GM12878 (cell line): Measurements from ENCODE around the gene NUP210. TPM values are rescaled to one million over a fixed set of nuclear protein-coding genes. Genes with fewer than 3 reads are reported as not detected.

Experiments
- ATAC-seq: fragments of 200-7000 bp; cut with Tn5 transposase; 3 replicates; pipeline ENCODE4 v1.9.1; 2020; ENCODE audit warnings: mild to moderate bottlenecking, moderate library complexity
- BruUV-seq: library from RNA; stranded (reverse); fragments of 400-500 nt; replicated peaks from 2 replicates; lab custom pipeline; 2021; lab: Mats Ljungman, UMichigan
- CTCF ChIA-PET: fragments of 300-600 bp; sonication (Branson Sonifier 250); formaldehyde crosslinking; extraction: SDS; loops from one replicate; lab custom pipeline; 2021; ENCODE audit warnings: inconsistent platforms; lab: Yijun Ruan, JAX
- POLR2A ChIA-PET: fragments of 350-600 bp; formaldehyde crosslinking; extraction: SDS; loops from one replicate; lab custom pipeline; 2021; ENCODE audit warnings: inconsistent platforms; lab: Charles Lee
- RAD21 ChIA-PET: fragments of 300-600 bp; sonication (Branson Sonifier 250); formaldehyde crosslinking; loops from one replicate; lab custom pipeline; 2023; ENCODE audit warnings: antibody characterized with exemption; ENCODE audit not compliant: unreplicated experiment; lab: Charles Lee
- SMC1A ChIA-PET: fragments of 300-600 bp; sonication (Branson Sonifier 250); formaldehyde crosslinking; loops from one replicate; lab custom pipeline; 2023; ENCODE audit not compliant: unreplicated experiment, uncharacterized antibody; lab: Charles Lee
- DNase-seq: peaks from one replicate; pipeline ENCODE4 v3.0.0-alpha.2; 2011; ENCODE audit warnings: low read depth, low spot score
- FAIRE-seq: peaks from 3 replicates; lab custom pipeline; 2011; peaks lifted over from hg19 to GRCh38; lab: Jason Lieb, UNC
- H2AFZ ChIP-seq: 2 replicates; pipeline ENCODE4 v1.6.0; 2011; ENCODE audit warnings: low read depth, low read length, control low read depth; ENCODE audit not compliant: control insufficient read depth
- H3K27ac ChIP-seq: 2 replicates; pipeline ENCODE4 v1.5.1; 2011; ENCODE audit warnings: control low read depth; ENCODE audit not compliant: control insufficient read depth, insufficient read depth
- H3K27me3 ChIP-seq, 2 experiments: replicated peaks in 1 of 2; 2 replicates each; pipeline versions ENCODE4 v1.6.0 to v1.6.1; 2011; ENCODE audit warnings: low read length in 1 of 2; ENCODE audit not compliant: control insufficient read depth in 2 of 2, insufficient read depth in 2 of 2
- H3K36me3 ChIP-seq, 2 experiments: 2 replicates each; pipeline ENCODE4 v1.5.1; 2011; ENCODE audit warnings: low read length in 1 of 2; ENCODE audit not compliant: control insufficient read depth in 2 of 2, insufficient read depth in 2 of 2
- H3K4me1 ChIP-seq: 2 replicates; pipeline ENCODE4 v1.6.1; 2011; ENCODE audit warnings: mild to moderate bottlenecking, low read length, moderate library complexity, mixed read lengths; ENCODE audit not compliant: control insufficient read depth, insufficient read depth
- H3K4me2 ChIP-seq: 2 replicates; pipeline ENCODE4 v1.6.0; 2011; ENCODE audit warnings: control low read depth; ENCODE audit not compliant: control insufficient read depth, insufficient read depth
- H3K4me3 ChIP-seq: fragments of 200-600 bp; sonication (generic); 2 replicates; pipeline ENCODE4 v1.5.1; 2016
- H3K79me2 ChIP-seq: 2 replicates; pipeline ENCODE4 v1.6.0; 2011; ENCODE audit warnings: low read length; ENCODE audit not compliant: control insufficient read depth, insufficient read depth
- H3K9ac ChIP-seq: 2 replicates; pipeline ENCODE4 v1.8.0; 2011; ENCODE audit warnings: low read length, control low read depth, mixed read lengths; ENCODE audit not compliant: control insufficient read depth, insufficient read depth
- H3K9me3 ChIP-seq: replicated peaks from 3 replicates; pipeline ENCODE4 v1.5.1; 2011; ENCODE audit warnings: mild to moderate bottlenecking, low read length; ENCODE audit not compliant: control insufficient read depth, insufficient read depth
- H4K20me1 ChIP-seq: 2 replicates; pipeline ENCODE4 v1.6.0; 2011; ENCODE audit not compliant: control insufficient read depth, insufficient read depth
- BHLHE40 ChIP-seq, 2 experiments: fragments of 450-650 bp in 1 of 2; IDR thresholded peaks; 2 replicates each; pipeline ENCODE4 v1.6.1; 2011 to 2017; ENCODE audit warnings: low read depth in 2 of 2, borderline replicate concordance in 1 of 2, improper control_type of control experiment in 1 of 2, low read length in 1 of 2, mild to moderate bottlenecking in 1 of 2
- E4F1 ChIP-seq: fragments of 450-650 bp; IDR thresholded peaks from 2 replicates; pipeline ENCODE4 v1.6.1; 2018; ENCODE audit warnings: borderline replicate concordance, mild to moderate bottlenecking; ENCODE audit not compliant: partially characterized antibody
- KAT2A ChIP-seq: conservative IDR thresholded peaks from 2 replicates; pipeline ENCODE4 v1.6.1; 2011; ENCODE audit warnings: low read depth, low read length; ENCODE audit not compliant: control insufficient read depth
- MTA2 ChIP-seq: fragments of 450-650 bp; IDR thresholded peaks from 2 replicates; pipeline ENCODE4 v1.6.1; 2016; ENCODE audit warnings: low read depth, mild to moderate bottlenecking, moderate library complexity
- MYC ChIP-seq: IDR thresholded peaks from 2 replicates; pipeline ENCODE4 v1.6.1; 2011; ENCODE audit warnings: mild to moderate bottlenecking, low read length, moderate library complexity, inconsistent platforms; ENCODE audit not compliant: insufficient read depth, insufficient replicate concordance, insufficient read length, severe bottlenecking
- NFYA ChIP-seq: IDR thresholded peaks from 2 replicates; pipeline ENCODE4 v1.6.1; 2011; ENCODE audit warnings: low read depth, mild to moderate bottlenecking, low read length, improper control_type of control experiment, borderline replicate concordance
- RAD21 ChIP-seq: IDR thresholded peaks from 2 replicates; pipeline ENCODE4 v1.6.1; 2011; ENCODE audit warnings: mild to moderate bottlenecking, low read depth, low read length, moderate library complexity; ENCODE audit not compliant: insufficient read depth
- RELB ChIP-seq: fragments of 450-650 bp; IDR thresholded peaks from 2 replicates; pipeline ENCODE4 v1.6.1; 2017; ENCODE audit warnings: low read depth, mild to moderate bottlenecking, moderate library complexity
- SMAD5 ChIP-seq: IDR thresholded peaks from 2 replicates; pipeline ENCODE4 v1.6.1; 2016; ENCODE audit warnings: antibody characterized with exemption, low read depth
- SPI1 ChIP-seq: IDR thresholded peaks from 2 replicates; pipeline ENCODE4 v1.6.1; 2011; ENCODE audit warnings: low read depth, mild to moderate bottlenecking, low read length, moderate library complexity, borderline replicate concordance; ENCODE audit not compliant: insufficient read depth
- USF1 ChIP-seq: IDR thresholded peaks from 2 replicates; pipeline ENCODE4 v1.6.1; 2011; ENCODE audit warnings: borderline replicate concordance, low read depth, mild to moderate bottlenecking, moderate library complexity, mixed read lengths, low read length; ENCODE audit not compliant: insufficient read depth; ENCODE audit errors: extremely low read length
- ZNF622 ChIP-seq: fragments of 450-650 bp; IDR thresholded peaks from 2 replicates; pipeline ENCODE4 v1.6.1; 2017; ENCODE audit warnings: mild to moderate bottlenecking, inconsistent platforms
- whole genome bisulfite sequencing: methylation state at CpG from one replicate; pipeline ENCODE4 v1.1.6; 2016; ENCODE audit warnings: low lambda C conversion rate; ENCODE audit not compliant: insufficient replicate concordance, insufficient coverage; ENCODE audit errors: missing lambda C conversion rate; 5-methylcytosine and 5-hydroxymethylcytosine counted together
- in situ Hi-C: fragments of 300-500 bp; cut with MboI; formaldehyde crosslinking; loops from 9 replicates; pipeline ENCODE4 v1.14.3; 2018; ENCODE audit warnings: mixed read lengths
- intact Hi-C: fragments of 100-400 bp; cut with micrococcal nuclease; formaldehyde crosslinking; loops from one replicate; pipeline ENCODE4 v1.14.2; 2022; ENCODE audit not compliant: unreplicated experiment
- polyA plus RNA-seq, 11 experiments: library from polyadenylated mRNA; depleted of rRNA in 4 of 11; unstranded in 6 of 11; stranded (reverse) in 5 of 11; fragments of >200 nt; fragmentation: Nextera tagmentation in 4 of 11; fragmentation: Illumina TruSeq in 1 of 11; extraction: Ambion mirVana in 4 of 11; extraction: Trizol in 1 of 11; gene quantifications; 1 replicate in 1 of 11; 2 replicates in 10 of 11; pipeline versions ENCODE4 v1.2.1 to v1.2.3, GENCODE V29; 2011 to 2016; ENCODE audit warnings: inconsistent platforms in 2 of 11, missing spikeins in 2 of 11, low read depth in 1 of 11
- total RNA-seq, 4 experiments: library from RNA; depleted of rRNA in 3 of 4; stranded (reverse); fragments of >200 nt in 3 of 4; fragmentation: Illumina TruSeq in 1 of 4; extraction: Trizol in 1 of 4; gene quantifications; 2 replicates each; pipeline versions ENCODE4 v1.2.1 to v1.2.3, GENCODE V29; 2013 to 2021

The NUP210 gene
- total and polyA plus RNA-seq, 10 of the 15 experiments (the other 5 are each of a cell fraction or from before 2014, with no cell fraction given) = 2.9 to 150 (median 76.0) TPM

GRCh38 chr3:13465236-13465873, 45.2 kb upstream of the NUP210 start (continued):
- no peak for TF ChIP-seq ZNF622
- TF ChIP-seq RELB = no peak
- TF ChIP-seq MYC = no peak

- Histone ChIP-seq H3K27me3 (peaks cover 0 to 3% of the 10 kb centered on the region in 2 experiments), H3K9me3 (no peaks in the 10 kb centered on the region), H3K4me1 (no peaks in the 10 kb centered on the region), H3K4me2 (no peak overlapping the region), H3K4me3 (no peak overlapping the region), H3K79me2 (no peaks in the 10 kb centered on the region), H2AFZ (no peak overlapping the region), H3K9ac (no peak overlapping the region), H3K36me3 (no peaks in the 10 kb centered on the region), H3K27ac (no peak overlapping the region), H4K20me1 (no peaks in the 10 kb centered on the region)
- ATAC-seq (no peak), DNase-seq (no peak), FAIRE-seq (no peak)
- 41% methylated on average over 11 of the region's 11 CpGs for WGBS
- ChIA-PET RAD21 (interaction anchor here (1.3 to 2.2 kb wide), 2 partner anchors 11 to 371 kb away, joined by 6 to 16 read pairs; no protein-coding TSS in a partner anchor), SMC1A (interaction anchor here (1.0 to 3.5 kb wide), 6 partner anchors 12 to 372 kb away, joined by 3 to 17 read pairs (median 4); no protein-coding TSS in a partner anchor), POLR2A (interaction anchor here (1.1 to 1.2 kb wide), 2 partner anchors 8 to 132 kb away, joined by 3 to 5 read pairs; no protein-coding TSS in a partner anchor), CTCF (interaction anchor here (0.7 to 4.5 kb wide), 7 partner anchors 8 to 371 kb away, joined by 3 to 56 read pairs (median 5); no protein-coding TSS in a partner anchor)
- TF ChIP-seq NFYA = no peak
- no peak for TF ChIP-seq E4F1
- no peak for TF ChIP-seq MTA2
- TF ChIP-seq BHLHE40 (IDR thresholded peaks at IDR 0.05; ENCODE audit: borderline replicate concordance in 1 of 2, low read depth in 2 of 2, low read length in 1 of 2) = no peak
- TF ChIP-seq SMAD5 = no peak
- no peak for TF ChIP-seq USF1
- TF ChIP-seq KAT2A = no peak
- no peak for TF ChIP-seq RAD21
- TF ChIP-seq SPI1 = no peak
- no TSS peak for BruUV-seq
- in situ Hi-C loops = no loop called here
- intact Hi-C loops = no loop called here
Measured at GRCh38 chr3:13463618-13464400, 43.7 kb upstream of the NUP210 start.
